ENCODE measurements around the gene TP53BP1.

DNA sequence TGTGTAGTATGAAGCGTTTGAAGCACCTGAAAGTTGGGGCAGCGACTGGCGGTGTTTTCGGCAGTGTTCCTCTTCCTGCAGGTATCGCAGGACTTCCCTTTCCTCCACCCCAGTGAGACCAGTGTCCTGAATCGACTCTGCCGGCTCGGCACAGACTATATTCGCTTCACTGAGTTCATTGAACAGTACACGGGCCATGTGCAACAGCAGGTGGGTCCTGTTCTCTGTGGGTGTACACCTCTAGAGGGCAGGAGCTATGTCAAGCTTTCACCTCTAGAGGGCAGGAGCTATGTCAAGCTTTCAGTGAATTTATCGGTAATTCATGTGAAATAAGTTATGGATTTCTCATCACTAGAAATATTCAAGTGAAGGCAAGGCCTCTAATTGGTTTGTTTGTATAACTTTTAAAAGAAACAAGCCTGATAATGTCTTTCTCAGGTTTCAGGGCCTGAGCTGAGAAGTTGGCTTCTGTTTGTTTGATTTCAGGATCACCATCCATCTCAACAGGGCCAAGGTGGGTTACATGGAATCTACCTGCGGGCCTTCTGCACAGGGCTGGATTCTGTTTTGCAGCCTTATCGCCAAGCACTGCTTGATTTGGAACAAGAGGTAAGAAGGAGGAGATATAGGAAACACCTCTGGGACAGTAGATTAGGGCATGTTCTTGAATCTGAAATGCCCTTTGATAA lies 116.8 kb downstream of the TP53BP1 start:
- TF ChIP-seq, protein P1, sequence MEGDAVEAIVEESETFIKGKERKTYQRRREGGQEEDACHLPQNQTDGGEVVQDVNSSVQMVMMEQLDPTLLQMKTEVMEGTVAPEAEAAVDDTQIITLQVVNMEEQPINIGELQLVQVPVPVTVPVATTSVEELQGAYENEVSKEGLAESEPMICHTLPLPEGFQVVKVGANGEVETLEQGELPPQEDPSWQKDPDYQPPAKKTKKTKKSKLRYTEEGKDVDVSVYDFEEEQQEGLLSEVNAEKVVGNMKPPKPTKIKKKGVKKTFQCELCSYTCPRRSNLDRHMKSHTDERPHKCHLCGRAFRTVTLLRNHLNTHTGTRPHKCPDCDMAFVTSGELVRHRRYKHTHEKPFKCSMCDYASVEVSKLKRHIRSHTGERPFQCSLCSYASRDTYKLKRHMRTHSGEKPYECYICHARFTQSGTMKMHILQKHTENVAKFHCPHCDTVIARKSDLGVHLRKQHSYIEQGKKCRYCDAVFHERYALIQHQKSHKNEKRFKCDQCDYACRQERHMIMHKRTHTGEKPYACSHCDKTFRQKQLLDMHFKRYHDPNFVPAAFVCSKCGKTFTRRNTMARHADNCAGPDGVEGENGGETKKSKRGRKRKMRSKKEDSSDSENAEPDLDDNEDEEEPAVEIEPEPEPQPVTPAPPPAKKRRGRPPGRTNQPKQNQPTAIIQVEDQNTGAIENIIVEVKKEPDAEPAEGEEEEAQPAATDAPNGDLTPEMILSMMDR (IDR thresholded peaks at IDR 0.05) = peak; percentile 32 to 62 (median 51)
- no peak for TF ChIP-seq POLR2A (IDR thresholded peaks at IDR 0.05)

Measured in testis (tissue), 2 donors.